Measurements from ENCODE around the gene HRG.

DNA sequence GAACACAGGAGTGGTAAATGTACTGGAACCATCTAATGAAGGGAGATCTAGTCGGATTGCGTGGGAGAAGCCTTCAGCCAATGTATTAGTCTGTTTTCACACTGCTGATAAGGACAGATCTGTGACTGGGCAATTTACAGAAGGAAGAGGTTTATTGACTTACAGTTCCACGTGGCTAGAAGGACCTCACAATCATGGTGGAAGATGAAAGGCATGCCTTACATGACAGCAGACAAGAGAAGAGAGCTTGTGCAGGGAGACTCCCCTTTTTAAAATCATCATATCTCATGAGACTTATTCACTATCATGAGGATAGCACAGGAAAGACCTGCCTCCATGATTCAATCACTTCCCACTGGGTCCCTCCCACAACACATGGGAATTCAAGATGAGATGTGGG lies 17.0 kb downstream of the HRG start:
- TF ChIP-seq, protein P1, sequence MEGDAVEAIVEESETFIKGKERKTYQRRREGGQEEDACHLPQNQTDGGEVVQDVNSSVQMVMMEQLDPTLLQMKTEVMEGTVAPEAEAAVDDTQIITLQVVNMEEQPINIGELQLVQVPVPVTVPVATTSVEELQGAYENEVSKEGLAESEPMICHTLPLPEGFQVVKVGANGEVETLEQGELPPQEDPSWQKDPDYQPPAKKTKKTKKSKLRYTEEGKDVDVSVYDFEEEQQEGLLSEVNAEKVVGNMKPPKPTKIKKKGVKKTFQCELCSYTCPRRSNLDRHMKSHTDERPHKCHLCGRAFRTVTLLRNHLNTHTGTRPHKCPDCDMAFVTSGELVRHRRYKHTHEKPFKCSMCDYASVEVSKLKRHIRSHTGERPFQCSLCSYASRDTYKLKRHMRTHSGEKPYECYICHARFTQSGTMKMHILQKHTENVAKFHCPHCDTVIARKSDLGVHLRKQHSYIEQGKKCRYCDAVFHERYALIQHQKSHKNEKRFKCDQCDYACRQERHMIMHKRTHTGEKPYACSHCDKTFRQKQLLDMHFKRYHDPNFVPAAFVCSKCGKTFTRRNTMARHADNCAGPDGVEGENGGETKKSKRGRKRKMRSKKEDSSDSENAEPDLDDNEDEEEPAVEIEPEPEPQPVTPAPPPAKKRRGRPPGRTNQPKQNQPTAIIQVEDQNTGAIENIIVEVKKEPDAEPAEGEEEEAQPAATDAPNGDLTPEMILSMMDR (IDR thresholded peaks at IDR 0.05), result no peak
- no peak for TF ChIP-seq POLR2A (IDR thresholded peaks at IDR 0.05)
- no peak for TF ChIP-seq EP300 (IDR thresholded peaks at IDR 0.05)
- no peak for TF ChIP-seq POLR2AphosphoS5 (IDR thresholded peaks at IDR 0.05)

Data from gastroesophageal sphincter (tissue), 3 donors.